ENCODE measurements around the gene AKT1S1. TPM values are rescaled to one million over a fixed set of nuclear protein-coding genes. Genes with fewer than 3 reads are reported as not detected.

The AKT1S1 gene
- total and polyA plus RNA-seq, 2 donors (not counting 3 experiments of a cell fraction or from before 2014, with no cell fraction given): 64.2 to 68.3 TPM

GRCh38 chr19:49845414-49845813 is 31.7 kb downstream of the AKT1S1 start:
- BruUV-seq (replicated peaks): no TSS peak
- H4K20me1 ChIP-seq (replicated peaks; ENCODE audit: control insufficient read depth, extremely low read depth, insufficient read depth, low read length): no peaks in the 10 kb centered on the region
- DNase-seq (ENCODE audit: low read depth, low spot score): no peak
- H3K9me3 ChIP-seq (replicated peaks; ENCODE audit: control insufficient read depth, insufficient read depth, low read length): no peaks in the 10 kb centered on the region
- no peak for FAIRE-seq
- TF ChIP-seq MYC (IDR thresholded peaks at IDR 0.05; ENCODE audit: low read depth, low read length): no peak
- TF ChIP-seq MAX (IDR thresholded peaks at IDR 0.05; ENCODE audit: insufficient read depth, insufficient read length): no peak
- TF ChIP-seq CTCF (IDR thresholded peaks at IDR 0.05; ENCODE audit: extremely low read depth in 1 of 2, insufficient read depth in 1 of 2, low read depth in 1 of 2, low read length in 2 of 2): no peak
- no peak for TF ChIP-seq GATA2 (IDR thresholded peaks at IDR 0.05; ENCODE audit: insufficient read depth, insufficient read length, low read depth, low read length)
- no peak for TF ChIP-seq FOS (IDR thresholded peaks at IDR 0.05; ENCODE audit: borderline replicate concordance, insufficient read depth, low read length)
- no peak for TF ChIP-seq JUN (IDR thresholded peaks at IDR 0.05; ENCODE audit: borderline replicate concordance, insufficient read depth, insufficient read length, low read depth)
- no peak for TF ChIP-seq POLR2AphosphoS5 (IDR thresholded peaks at IDR 0.05; ENCODE audit: insufficient read depth, low read depth, low read length)
- no peak for TF ChIP-seq EZH2 (IDR thresholded peaks at IDR 0.05; ENCODE audit: borderline replicate concordance, low read depth, low read length, severe bottlenecking)
- TF ChIP-seq POLR2A (IDR thresholded peaks at IDR 0.05; ENCODE audit: low read depth, low read length): no peak
- H3K9ac ChIP-seq (replicated peaks; ENCODE audit: extremely low read depth, insufficient read depth, low read length): no peak overlapping the region
- POLR2A ChIA-PET: no interaction called here
- H3K4me1 ChIP-seq (ENCODE audit: control insufficient read depth, extremely low read depth, insufficient read depth, low read length): peaks cover 7% of the 10 kb centered on the region
- no peak overlapping the region for H3K27ac ChIP-seq (ENCODE audit: insufficient read depth, low read depth, low read length)
- H3K27me3 ChIP-seq (ENCODE audit: control insufficient read depth in 2 of 2, insufficient read depth in 2 of 2, low read length in 2 of 2): no peaks in the 10 kb centered on the region
- H3K4me3 ChIP-seq (replicated peaks in 1 of 3; ENCODE audit: insufficient read depth in 1 of 3, low read depth in 1 of 3, low read length in 3 of 3): no peak overlapping the region
- no peak overlapping the region for H2AFZ ChIP-seq (ENCODE audit: low read depth, low read length)
- peaks cover 0 to 4% of the 10 kb centered on the region in 2 experiments for H3K36me3 ChIP-seq (ENCODE audit: control insufficient read depth in 2 of 2, extremely low read depth in 1 of 2, insufficient read depth in 2 of 2, low read length in 2 of 2)
- dilution Hi-C loops (cut with MboI; ENCODE audit: extremely low pct_ligation_motif_present, low sequenced_read_pairs) (no loop called here), intact Hi-C loops (cut with micrococcal nuclease) (no loop called here)
- no peaks in the 10 kb centered on the region for H3K79me2 ChIP-seq (ENCODE audit: control insufficient read depth, insufficient read depth, low read length)
- H3K9me1 ChIP-seq (replicated peaks; ENCODE audit: control insufficient read depth, extremely low read depth, insufficient read depth, low read length): no peaks in the 10 kb centered on the region
- CTCF ChIA-PET: no interaction called here
- H3K4me2 ChIP-seq (ENCODE audit: insufficient read depth, low read length): no peak overlapping the region

All from endothelial cell of umbilical vein (primary cell).